ENCODE data around the gene TMEM92. TPM values are rescaled to one million over a fixed set of nuclear protein-coding genes. Genes with fewer than 3 reads are reported as not detected.
A peak's percentile ranks its signal among the peaks of the same experiment; 100 is the strongest.

Gene TMEM92
- total and polyA plus RNA-seq, 5 donors from 2014 or later, result not detected

DNA sequence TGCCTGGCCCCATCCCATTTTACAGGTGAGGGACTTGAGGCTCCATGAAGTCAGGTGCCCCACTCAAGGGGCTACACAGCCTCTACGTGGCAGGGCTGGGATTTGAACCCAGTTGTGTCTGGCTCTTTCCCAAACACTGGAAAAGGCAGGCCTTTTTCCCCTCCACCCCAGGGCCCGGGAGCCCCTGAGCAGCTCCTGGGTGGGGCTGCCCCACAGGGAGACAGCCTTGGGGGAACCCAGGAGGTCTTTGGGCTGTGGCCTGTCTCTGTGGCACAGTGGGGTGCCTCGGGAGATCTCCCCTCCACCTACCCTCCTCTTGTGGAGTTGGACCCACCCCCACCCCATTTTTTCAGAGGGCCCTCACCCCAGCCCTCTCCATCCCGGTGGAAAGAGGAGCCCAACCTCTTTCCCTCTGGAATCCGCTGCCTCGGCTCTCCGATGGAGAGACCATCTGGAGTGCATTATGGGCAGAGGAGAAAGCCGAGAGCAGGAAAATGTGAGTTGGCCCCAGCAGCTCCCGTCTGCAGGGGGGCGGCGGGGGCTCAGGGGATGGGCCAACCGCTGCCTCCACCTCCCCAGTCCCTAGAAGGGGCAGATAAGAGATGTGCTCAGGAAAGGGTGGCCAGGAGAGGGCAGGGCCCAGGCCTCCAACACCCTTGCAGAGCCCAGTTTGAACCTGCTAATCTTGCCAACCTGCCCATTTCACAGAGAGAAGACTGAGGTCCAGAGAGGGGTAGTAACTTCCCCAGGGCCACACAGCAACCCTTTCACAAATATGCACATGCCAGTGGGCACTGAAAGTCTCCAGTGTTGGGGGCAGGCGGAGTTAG is 15.4 kb upstream of the TMEM92 start:
- H3K4me1 ChIP-seq (ENCODE audit: control insufficient read depth, insufficient read depth, low read length, poor library complexity, severe bottlenecking), result no peaks in the 10 kb centered on the region
- no peaks in the 10 kb centered on the region for H3K9me3 Mint-ChIP-seq
- no peaks in the 10 kb centered on the region for H3K4me1 Mint-ChIP-seq
- no peaks in the 10 kb centered on the region for H3K36me3 ChIP-seq (ENCODE audit: control insufficient read depth, insufficient read depth, low read length)
- H3K4me3 Mint-ChIP-seq, result no peak overlapping the region
- H3K36me3 Mint-ChIP-seq, result no peaks in the 10 kb centered on the region
- ATAC-seq (ENCODE audit: low read depth in 2 of 2), result no peak
- peaks cover 23% of the 10 kb centered on the region for H3K27me3 Mint-ChIP-seq
- H3K4me3 ChIP-seq (ENCODE audit: low read depth, low read length), result no peak overlapping the region
- no peak overlapping the region for H3K27ac ChIP-seq (ENCODE audit: insufficient read depth, low read length, poor library complexity, severe bottlenecking)
- H3K27me3 ChIP-seq (ENCODE audit: control insufficient read depth, insufficient read depth, low read length), result no peaks in the 10 kb centered on the region
- DNase-seq, result no peak
- H3K27ac Mint-ChIP-seq, result no peak overlapping the region
- H3K9me3 ChIP-seq (ENCODE audit: control insufficient read depth in 2 of 2, low read length in 2 of 2), result no peaks in the 10 kb centered on the region

DNA sequence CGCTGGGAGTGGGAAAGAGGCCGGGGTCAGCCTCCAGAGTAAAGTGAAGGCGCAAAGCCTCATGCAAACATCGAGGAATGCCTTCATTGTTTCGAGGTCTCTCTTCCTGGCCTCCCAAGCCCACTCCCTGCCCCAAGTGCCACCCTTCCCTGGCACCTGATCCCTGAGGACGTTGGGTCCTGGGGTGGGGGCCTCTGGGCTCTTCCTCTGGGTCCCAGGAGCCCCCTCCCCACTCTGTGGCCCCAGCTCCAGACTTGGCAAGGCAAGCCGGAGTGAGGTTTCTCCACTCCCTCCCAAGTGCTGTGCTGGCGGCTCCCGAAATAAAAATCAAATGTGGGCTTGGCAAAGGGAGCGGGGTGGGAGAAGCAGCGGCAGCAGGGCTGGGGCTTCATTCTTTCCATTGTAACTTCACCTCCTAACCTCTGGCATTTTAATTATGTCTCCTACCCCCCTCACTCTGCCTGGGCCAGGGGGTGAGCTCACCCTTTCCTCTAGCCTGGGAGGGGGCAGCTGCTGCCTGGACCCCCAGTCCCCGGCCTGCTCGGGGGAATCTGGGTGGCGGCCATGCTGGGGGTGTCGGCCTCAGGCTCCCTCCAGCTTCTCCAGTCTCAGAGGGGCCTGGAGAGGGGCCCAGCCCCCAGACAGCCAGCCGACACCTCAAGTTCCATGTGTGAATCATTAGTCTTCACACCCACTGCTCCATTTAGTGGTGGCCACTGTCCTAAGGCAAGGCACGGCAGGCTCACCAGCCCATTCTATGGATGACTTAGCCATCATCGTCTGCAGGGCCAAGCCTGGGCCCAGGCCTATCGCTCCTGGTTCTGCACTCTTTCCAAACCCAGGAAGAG is 14.6 kb upstream of the TMEM92 start:
- Mint-ChIP-seq H3K27ac (no peak overlapping the region), H3K9me3 (no peaks in the 10 kb centered on the region), H3K27me3 (peaks cover 23% of the 10 kb centered on the region), H3K4me3 (no peak overlapping the region), H3K36me3 (no peaks in the 10 kb centered on the region), H3K4me1 (no peaks in the 10 kb centered on the region)
- no peaks in the 10 kb centered on the region for H3K4me1 ChIP-seq (ENCODE audit: control insufficient read depth, insufficient read depth, low read length, poor library complexity, severe bottlenecking)
- no peaks in the 10 kb centered on the region for H3K27me3 ChIP-seq (ENCODE audit: control insufficient read depth, insufficient read depth, low read length)
- DNase-seq (no peak), ATAC-seq (ENCODE audit: low read depth in 2 of 2) (no peak)
- H3K9me3 ChIP-seq (ENCODE audit: control insufficient read depth in 2 of 2, low read length in 2 of 2), result no peaks in the 10 kb centered on the region
- H3K4me3 ChIP-seq (ENCODE audit: low read depth, low read length), result no peak overlapping the region
- H3K27ac ChIP-seq (ENCODE audit: insufficient read depth, low read length, poor library complexity, severe bottlenecking), result no peak overlapping the region
- H3K36me3 ChIP-seq (ENCODE audit: control insufficient read depth, insufficient read depth, low read length), result no peaks in the 10 kb centered on the region

- no peaks in the 10 kb centered on the region for H3K36me3 ChIP-seq (ENCODE audit: control insufficient read depth, insufficient read depth, low read length)
- H3K9me3 ChIP-seq (ENCODE audit: control insufficient read depth in 2 of 2, low read length in 2 of 2), result no peaks in the 10 kb centered on the region
- Mint-ChIP-seq H3K27ac (no peak overlapping the region), H3K27me3 (peaks cover 23% of the 10 kb centered on the region), H3K9me3 (no peaks in the 10 kb centered on the region), H3K36me3 (no peaks in the 10 kb centered on the region), H3K4me1 (no peaks in the 10 kb centered on the region), H3K4me3 (no peak overlapping the region)
- ATAC-seq (ENCODE audit: low read depth in 2 of 2), result no peak
- H3K4me1 ChIP-seq (ENCODE audit: control insufficient read depth, insufficient read depth, low read length, poor library complexity, severe bottlenecking), result no peaks in the 10 kb centered on the region
- H3K27ac ChIP-seq (ENCODE audit: insufficient read depth, low read length, poor library complexity, severe bottlenecking), result no peak overlapping the region
- H3K27me3 ChIP-seq (ENCODE audit: control insufficient read depth, insufficient read depth, low read length), result no peaks in the 10 kb centered on the region
- no peak overlapping the region for H3K4me3 ChIP-seq (ENCODE audit: low read depth, low read length)
- no peak for DNase-seq
Observed at GRCh38 chr17:50260501-50260911, 13.8 kb upstream of the TMEM92 start.

- DNase-seq, result no peak
- Mint-ChIP-seq H3K4me3 (no peak overlapping the region), H3K4me1 (peaks cover 0 to 2% (median 0%) of the 10 kb centered on the region in 4 donors), H3K36me3 (no peaks in the 10 kb centered on the region), H3K9me3 (no peaks in the 10 kb centered on the region), H3K27ac (no peak overlapping the region), H3K27me3 (peaks cover 23% of the 10 kb centered on the region)
- ATAC-seq (ENCODE audit: low read depth in 2 of 2), result no peak
- Histone ChIP-seq H3K9me3 (ENCODE audit: control insufficient read depth in 2 of 2, low read length in 2 of 2) (no peaks in the 10 kb centered on the region), H3K4me1 (ENCODE audit: control insufficient read depth, insufficient read depth, low read length, poor library complexity, severe bottlenecking) (no peaks in the 10 kb centered on the region), H3K4me3 (ENCODE audit: low read depth, low read length) (no peak overlapping the region), H3K36me3 (ENCODE audit: control insufficient read depth, insufficient read depth, low read length) (no peaks in the 10 kb centered on the region), H3K27me3 (ENCODE audit: control insufficient read depth, insufficient read depth, low read length) (no peaks in the 10 kb centered on the region), H3K27ac (ENCODE audit: insufficient read depth, low read length, poor library complexity, severe bottlenecking) (no peak overlapping the region)
Observed at GRCh38 chr17:50261051-50261915, 13.0 kb upstream of the TMEM92 start.

DNA sequence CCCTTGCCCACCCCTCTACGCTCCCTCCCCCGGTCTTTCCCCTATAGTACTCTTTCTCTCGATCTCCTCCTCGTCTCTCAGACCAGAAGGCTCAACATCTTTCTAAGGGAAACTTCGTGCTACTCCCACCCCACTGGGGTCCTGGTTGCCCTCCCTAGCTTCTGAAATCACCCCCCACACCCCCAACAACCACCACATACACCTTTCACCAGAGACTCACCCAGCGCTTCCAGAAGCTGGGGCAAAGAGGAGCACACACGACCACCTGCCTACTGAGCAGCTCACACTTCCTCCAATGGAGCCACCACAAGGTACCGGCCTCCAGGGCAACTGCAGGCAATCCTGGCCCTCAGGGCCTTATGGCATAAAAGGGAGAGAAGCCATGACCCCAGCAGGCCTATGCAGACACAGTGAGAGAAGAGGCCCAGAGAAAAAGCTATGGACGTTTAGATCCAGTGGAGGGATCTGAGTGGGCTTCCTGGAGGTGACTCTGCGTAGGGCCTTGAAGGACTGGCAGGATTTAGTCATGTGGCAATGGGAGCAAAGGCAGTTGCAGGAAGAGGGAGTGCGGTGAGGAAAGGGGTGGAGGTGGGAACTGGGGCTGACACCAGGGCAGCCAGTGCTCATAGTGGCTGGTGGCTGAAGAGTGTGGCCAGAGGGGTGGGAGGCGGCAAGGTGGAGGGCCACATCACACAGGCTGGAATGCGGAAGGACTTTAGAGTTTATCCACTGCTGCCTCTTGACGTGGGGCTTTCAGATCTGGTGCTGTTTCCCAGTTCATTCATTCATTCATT is 12.1 kb upstream of the TMEM92 start:
- DNase-seq (no peak), ATAC-seq (ENCODE audit: low read depth in 2 of 2) (no peak)
- H3K36me3 Mint-ChIP-seq, result no peaks in the 10 kb centered on the region
- Histone ChIP-seq H3K27ac (ENCODE audit: insufficient read depth, low read length, poor library complexity, severe bottlenecking) (no peak overlapping the region), H3K27me3 (ENCODE audit: control insufficient read depth, insufficient read depth, low read length) (no peaks in the 10 kb centered on the region), H3K9me3 (ENCODE audit: control insufficient read depth in 2 of 2, low read length in 2 of 2) (no peaks in the 10 kb centered on the region), H3K4me3 (ENCODE audit: low read depth, low read length) (no peak overlapping the region), H3K4me1 (ENCODE audit: control insufficient read depth, insufficient read depth, low read length, poor library complexity, severe bottlenecking) (no peaks in the 10 kb centered on the region), H3K36me3 (ENCODE audit: control insufficient read depth, insufficient read depth, low read length) (no peaks in the 10 kb centered on the region)
- H3K27ac Mint-ChIP-seq, result peak overlapping the region in 1 of 3 donors; percentile 20
- H3K27me3 Mint-ChIP-seq, result peaks cover 18% of the 10 kb centered on the region
- H3K4me1 Mint-ChIP-seq, result peaks cover 0 to 2% (median 0%) of the 10 kb centered on the region in 4 donors
- H3K4me3 Mint-ChIP-seq, result no peak overlapping the region
- no peaks in the 10 kb centered on the region for H3K9me3 Mint-ChIP-seq

- Mint-ChIP-seq H3K27ac (no peak overlapping the region), H3K9me3 (no peaks in the 10 kb centered on the region), H3K4me1 (peaks cover 0 to 2% (median 0%) of the 10 kb centered on the region in 4 donors), H3K4me3 (no peak overlapping the region), H3K36me3 (no peaks in the 10 kb centered on the region), H3K27me3 (peaks cover 14% of the 10 kb centered on the region)
- no peak overlapping the region for H3K27ac ChIP-seq (ENCODE audit: insufficient read depth, low read length, poor library complexity, severe bottlenecking)
- ATAC-seq (ENCODE audit: low read depth in 2 of 2) (no peak), DNase-seq (no peak)
- H3K36me3 ChIP-seq (ENCODE audit: control insufficient read depth, insufficient read depth, low read length), result no peaks in the 10 kb centered on the region
- no peak overlapping the region for H3K4me3 ChIP-seq (ENCODE audit: low read depth, low read length)
- H3K4me1 ChIP-seq (ENCODE audit: control insufficient read depth, insufficient read depth, low read length, poor library complexity, severe bottlenecking), result no peaks in the 10 kb centered on the region
- H3K27me3 ChIP-seq (ENCODE audit: control insufficient read depth, insufficient read depth, low read length), result no peaks in the 10 kb centered on the region
- no peaks in the 10 kb centered on the region for H3K9me3 ChIP-seq (ENCODE audit: control insufficient read depth in 2 of 2, low read length in 2 of 2)
Observed at GRCh38 chr17:50263331-50264262, 10.7 kb upstream of the TMEM92 start.
